A549 treated with GW870086 at 1 μM for 4 hours (cell line): ENCODE results near the gene KLC4. TPM values are rescaled to one million over a fixed set of nuclear protein-coding genes. Genes with fewer than 3 reads are reported as not detected.

ENCODE experiments used
- total RNA-seq: library from RNA; stranded (reverse); fragments of 200-300 nt; extraction: Qiagen RNA extraction; gene quantifications from 5 replicates; pipeline ENCODE4 v1.2.3, GENCODE V29; 2022; ENCODE audit warnings: low read depth

KLC4 gene
- 5.1 to 8.2 TPM (median 6.4 TPM) in 5 replicates for total RNA-seq

GRCh38 chr6:43059168-43060033 lies at the start of gene KLC4, which contains the start of gene MRPL2:
Gene KLC4 (plus strand): TSS chr6:43059631. CDS start chr6:43061336, 1,705 bp downstream.
Gene MRPL2 (minus strand): TSS chr6:43059434. CDS start chr6:43059381, 53 bp downstream.

DNA sequence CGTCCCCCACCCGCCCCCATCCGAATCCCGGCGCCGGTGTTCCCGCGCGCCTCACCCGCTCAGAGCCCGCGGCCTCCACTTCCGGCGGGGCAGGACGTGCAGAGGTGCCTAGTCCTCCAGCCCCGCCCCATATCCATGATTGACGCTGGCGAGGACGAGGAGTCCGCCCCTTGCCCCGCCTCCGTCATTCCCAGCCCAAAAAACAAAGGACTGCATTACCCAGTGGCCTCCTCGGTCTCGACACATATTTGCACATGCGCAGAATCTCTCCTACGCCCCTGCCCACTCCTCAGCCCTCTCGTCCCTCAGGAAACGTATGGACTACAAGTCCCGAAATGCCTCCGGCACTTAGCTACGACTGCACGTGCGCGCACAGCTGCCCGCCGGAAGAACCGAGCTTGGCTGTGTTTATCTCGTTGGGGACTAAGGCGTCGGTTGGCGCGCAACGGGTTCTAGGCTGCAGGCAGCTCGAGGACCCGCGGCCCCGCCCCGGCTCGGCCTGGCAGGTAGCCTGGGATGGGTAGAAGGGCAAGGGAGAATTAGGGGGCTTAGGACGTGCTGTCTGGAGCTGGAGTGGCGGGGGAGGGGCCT lies 45.5 kb upstream of the KLC4 start, which contains the start of the genes KLHDC3 and MEA1:
TSS of gene KLHDC3 (plus strand) at position 407 of the 591 bp plus-strand sequence. CDS start 2,944 bp downstream, outside the sequence.
TSS of gene MEA1 (minus strand) at position 104 of the 591 bp plus-strand sequence. CDS start 133 bp downstream, outside the sequence.

DNA sequence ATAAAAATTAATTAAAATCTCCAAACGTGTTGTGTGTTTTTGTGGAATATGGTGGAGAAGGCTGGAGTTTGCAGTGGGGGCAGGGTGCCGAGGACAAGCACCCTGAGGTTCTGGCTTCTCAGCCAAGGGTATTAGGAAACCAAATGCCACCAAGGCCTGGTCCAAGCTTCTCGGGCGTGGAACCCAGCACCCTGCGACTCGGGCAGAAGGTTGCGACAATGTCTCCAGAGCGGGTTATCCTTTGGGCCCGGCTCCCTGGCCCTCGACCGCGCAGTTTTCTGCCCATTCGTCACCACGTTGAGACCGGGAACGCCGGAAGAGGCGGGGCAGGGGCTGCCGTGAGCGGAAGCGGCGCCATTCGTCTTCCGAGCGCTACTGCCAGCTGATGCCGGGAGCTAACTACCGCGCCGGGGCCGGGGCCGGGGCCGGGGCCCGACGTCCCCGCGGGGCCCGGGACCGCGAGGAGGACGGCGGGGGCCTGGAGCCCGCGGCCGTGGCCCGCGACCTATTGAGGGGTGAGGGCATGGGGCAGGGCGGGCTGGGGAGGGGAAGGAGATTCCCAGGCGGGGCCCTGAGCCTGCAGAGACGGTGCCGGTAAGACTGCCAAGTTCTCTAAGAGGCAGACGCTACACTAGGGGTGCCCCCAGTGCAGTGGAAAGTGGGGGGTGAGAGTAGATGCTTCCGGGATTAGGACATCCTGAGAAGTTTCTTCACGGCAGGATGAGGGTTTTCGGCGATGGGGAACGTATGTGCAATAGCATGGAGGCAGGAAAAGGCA lies 38.0 kb upstream of the KLC4 start, which contains the start of gene RRP36:
TSS of gene RRP36 (plus strand) at position 354 of the 778 bp plus-strand sequence. CDS start at position 386, 32 bp downstream.

DNA sequence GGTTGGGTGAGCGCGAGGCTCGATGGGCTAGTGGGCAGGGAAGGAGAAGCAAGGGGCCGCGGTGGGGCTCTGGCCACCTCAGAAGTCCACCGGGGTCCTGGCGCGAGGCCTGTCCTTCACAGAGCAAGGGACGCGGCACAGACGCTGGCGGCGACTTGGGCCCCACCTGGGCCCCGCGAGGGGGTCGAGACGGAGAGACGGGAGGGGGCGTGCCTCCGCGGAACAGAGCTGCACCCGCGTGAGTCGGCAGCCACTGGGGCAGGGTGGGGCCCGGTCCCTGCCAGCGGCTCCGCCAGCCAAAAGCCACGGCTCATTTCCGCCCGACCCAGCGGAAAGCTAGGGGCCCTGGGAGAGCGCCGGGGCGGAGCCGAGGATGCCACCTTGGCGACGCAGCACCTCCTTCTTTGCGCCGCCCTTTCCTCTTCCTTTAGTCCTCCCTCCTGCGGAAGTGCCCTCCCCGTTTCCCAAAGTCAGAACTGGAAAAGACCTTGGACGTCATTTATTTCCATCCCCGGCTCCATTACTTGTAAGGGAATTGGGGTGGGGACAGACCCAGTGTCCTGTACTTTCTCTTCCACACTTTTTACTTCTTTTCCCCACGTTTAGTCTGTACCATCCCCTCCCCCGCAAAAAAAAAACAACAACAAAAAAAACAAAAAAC lies 5.8 kb upstream of the KLC4 start, which contains the start of gene CUL7:
TSS of gene CUL7 (minus strand) at position 307 of the 661 bp plus-strand sequence. CDS start 1,063 bp downstream, outside the sequence.

DNA sequence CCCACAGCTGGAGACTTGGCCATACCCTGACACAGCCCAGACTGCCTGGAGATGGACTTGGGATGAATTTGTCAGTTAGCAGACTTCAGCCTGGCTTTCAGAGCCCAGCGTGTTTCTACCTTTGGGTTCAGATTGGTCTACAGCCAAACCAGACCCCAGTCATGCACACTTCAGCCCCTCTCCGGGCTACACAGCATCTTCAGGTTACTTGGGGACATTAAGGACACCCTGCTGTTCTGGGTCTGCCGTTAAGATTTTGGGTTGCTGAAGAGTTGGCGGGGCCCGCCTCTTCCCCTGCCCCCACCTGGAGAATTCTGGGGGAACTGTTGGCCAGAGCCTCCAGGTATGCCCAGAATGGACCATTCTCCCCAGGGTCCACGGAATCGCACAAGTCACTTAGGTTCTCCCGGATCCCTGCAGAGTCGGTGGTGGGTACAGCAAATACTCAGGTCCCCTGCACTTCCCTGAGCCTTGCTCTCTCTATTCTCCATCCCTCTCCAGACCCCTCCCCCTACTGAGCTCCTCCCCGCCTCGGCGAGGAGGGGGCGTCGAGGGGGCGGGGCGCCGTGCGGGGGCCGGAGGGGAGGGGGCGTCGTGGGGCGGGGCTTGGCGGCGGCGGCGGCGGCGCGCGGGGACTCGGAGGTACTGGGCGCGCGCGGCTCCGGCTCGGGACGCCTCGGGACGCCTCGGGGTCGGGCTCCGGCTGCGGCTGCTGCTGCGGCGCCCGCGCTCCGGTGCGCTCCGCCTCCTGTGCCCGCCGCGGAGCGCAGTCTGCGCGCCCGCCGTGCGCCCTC lies 16.4 kb downstream of the KLC4 start, which contains the start of gene PTK7:
TSS of gene PTK7 (plus strand) at position 645 of the 794 bp plus-strand sequence. CDS start 175 bp downstream, outside the sequence.

Other genes starting within 250 kb of the KLC4 start
- gene RPL7L1, start 180.0 kb upstream of the KLC4 start, total RNA-seq: 65.0 to 86.6 TPM (median 65.7 TPM) in 5 replicates
- gene PTCRA, start 143.6 kb upstream of the KLC4 start, total RNA-seq: not detected in 5 replicates
- 35.0 to 44.6 TPM (median 40.6 TPM) in 5 replicates for gene CNPY3, start 130.2 kb upstream of the KLC4 start, total RNA-seq
- gene GNMT, start 98.9 kb upstream of the KLC4 start, total RNA-seq: 0.19 to 0.32 TPM in 2 of 5 replicates, not detected in the others
- gene PEX6, start 80.5 kb upstream of the KLC4 start, total RNA-seq: 6.7 to 9.4 TPM (median 8.7 TPM) in 5 replicates
- 22.6 to 28.0 TPM (median 26.5 TPM) in 5 replicates for gene PPP2R5D, start 75.1 kb upstream of the KLC4 start, total RNA-seq
- gene MEA1, start 45.7 kb upstream of the KLC4 start, total RNA-seq: 87.9 to 98.7 TPM (median 93.7 TPM) in 5 replicates
- 24.7 to 28.7 TPM (median 26.6 TPM) in 5 replicates for gene KLHDC3, start 45.4 kb upstream of the KLC4 start, total RNA-seq
- gene RRP36, start 38.0 kb upstream of the KLC4 start, total RNA-seq: 70.0 to 78.6 TPM (median 71.7 TPM) in 5 replicates
- 6.2 to 8.3 TPM (median 6.9 TPM) in 5 replicates for gene CUL7, start 5.8 kb upstream of the KLC4 start, total RNA-seq
- gene MRPL2, start 197 bp upstream of the KLC4 start, total RNA-seq: 51.5 to 69.5 TPM (median 54.8 TPM) in 5 replicates
- gene PTK7, start 16.7 kb downstream of the KLC4 start, total RNA-seq: 3.7 to 5.3 TPM (median 4.4 TPM) in 5 replicates
- gene SRF, start 111.6 kb downstream of the KLC4 start, total RNA-seq: 12.3 to 16.1 TPM (median 15.8 TPM) in 5 replicates
- 5.6 to 10.0 TPM (median 8.2 TPM) in 5 replicates for gene CUL9, start 122.6 kb downstream of the KLC4 start, total RNA-seq
- 79.1 to 97.6 TPM (median 96.2 TPM) in 5 replicates for gene DNPH1, start 169.8 kb downstream of the KLC4 start, total RNA-seq
- 0.03 to 0.11 TPM (median 0.08 TPM) in 5 replicates for gene TTBK1, start 183.8 kb downstream of the KLC4 start, total RNA-seq
- gene SLC22A7, start 238.6 kb downstream of the KLC4 start, total RNA-seq: not detected in 5 replicates
- 0.37 to 1.0 TPM (median 0.53 TPM) in 5 replicates for gene CRIP3, start 249.2 kb downstream of the KLC4 start, total RNA-seq